Measurements from ENCODE around the gene CHRNB1.
"Not testable (repeated sequence)": the region's sequence is repeated elsewhere in the genome, so short reads cannot be mapped to it uniquely, and the experiment has no call there.

The CHRNB1 gene

DNA sequence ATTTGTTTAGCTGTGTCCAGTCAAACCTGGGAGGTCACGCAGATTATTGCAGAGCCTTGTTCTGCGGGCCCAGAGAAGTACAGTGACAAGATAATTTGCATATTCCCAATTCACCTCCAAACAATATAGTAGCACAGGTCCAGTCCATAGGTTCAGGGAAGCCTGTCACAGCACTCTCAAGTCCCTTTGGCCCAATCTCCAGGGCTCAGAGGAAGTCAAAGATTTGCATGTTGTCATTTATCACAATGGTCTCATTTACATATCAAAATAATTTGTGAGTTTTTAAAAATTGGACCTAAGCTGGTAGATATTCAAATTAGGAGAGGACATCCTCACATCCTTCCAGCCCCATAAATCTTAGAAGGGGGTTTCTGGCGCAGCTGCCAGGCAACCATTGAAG, 22.6 kb downstream of the CHRNB1 start:
- in situ Hi-C loops (cut with HindIII; ENCODE audit: low pct_unique_long_range_greater_than_20kb, low sequenced_read_pairs), result no loop called here
- TF ChIP-seq JUND (IDR thresholded peaks at IDR 0.05; ENCODE audit: low read depth), result no peak

DNA sequence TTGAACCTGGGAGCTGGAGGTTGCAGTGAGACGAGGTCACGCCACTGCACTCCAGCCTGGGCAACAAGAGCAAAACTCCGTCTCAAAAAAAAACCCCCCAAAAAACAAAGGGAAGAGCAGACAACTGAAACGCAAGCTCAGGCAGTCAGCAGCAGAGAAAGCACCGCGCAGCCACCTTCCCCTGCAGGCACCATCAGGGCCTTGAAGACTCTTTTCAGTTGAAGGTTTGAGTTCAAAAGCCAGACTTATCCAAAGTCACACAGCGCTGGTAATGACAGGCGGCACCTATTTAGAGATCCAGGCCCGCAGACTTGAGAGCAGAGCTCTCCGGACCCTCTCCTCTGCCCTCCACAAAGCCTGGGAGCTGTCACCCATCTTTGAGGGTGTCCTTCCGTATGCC, 23.4 kb downstream of the CHRNB1 start:
- in situ Hi-C loops (cut with HindIII; ENCODE audit: low pct_unique_long_range_greater_than_20kb, low sequenced_read_pairs), result no loop called here
- DNase-seq (ENCODE audit: low read depth in 1 of 2, low spot score in 1 of 2), result no peak
- TF ChIP-seq JUND (IDR thresholded peaks at IDR 0.05; ENCODE audit: low read depth), result no peak

More for the DNA sequence above, 22.6 kb downstream of the CHRNB1 start:
- no peak for DNase-seq (ENCODE audit: low read depth in 1 of 2, low spot score in 1 of 2)

DNA sequence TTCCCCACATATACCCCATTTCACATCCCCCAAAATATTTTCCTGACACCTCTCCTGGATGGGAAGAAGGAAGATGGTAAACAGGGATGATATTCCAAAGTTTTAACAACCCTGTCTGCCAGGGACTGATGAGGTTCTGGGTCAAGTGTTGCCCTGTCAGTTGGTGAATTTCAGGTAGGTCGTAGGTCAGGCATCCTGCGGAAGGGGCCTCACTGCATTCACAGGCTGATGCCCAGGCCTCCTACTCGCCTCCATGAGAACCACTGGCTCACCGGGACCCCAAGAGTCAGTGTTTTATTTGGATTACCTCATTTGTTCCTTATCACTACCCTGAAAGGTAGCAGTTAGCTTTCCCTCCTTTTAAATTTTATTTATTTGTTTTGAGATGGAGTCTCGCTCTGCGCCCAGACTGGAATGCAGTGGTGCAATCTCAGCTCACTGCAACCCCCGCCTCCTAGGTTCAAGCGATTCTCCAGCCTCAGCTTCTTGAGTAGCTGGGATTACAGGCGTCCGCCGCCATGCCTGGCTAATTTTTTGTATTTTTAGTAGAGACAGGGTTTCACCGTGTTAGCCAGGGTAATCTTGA, 24.0 kb downstream of the CHRNB1 start:
- no peak for TF ChIP-seq JUND (IDR thresholded peaks at IDR 0.05; ENCODE audit: low read depth)
- no peak for DNase-seq (ENCODE audit: low read depth in 1 of 2, low spot score in 1 of 2)
- in situ Hi-C loops (cut with HindIII; ENCODE audit: low pct_unique_long_range_greater_than_20kb, low sequenced_read_pairs), result no loop called here

DNA sequence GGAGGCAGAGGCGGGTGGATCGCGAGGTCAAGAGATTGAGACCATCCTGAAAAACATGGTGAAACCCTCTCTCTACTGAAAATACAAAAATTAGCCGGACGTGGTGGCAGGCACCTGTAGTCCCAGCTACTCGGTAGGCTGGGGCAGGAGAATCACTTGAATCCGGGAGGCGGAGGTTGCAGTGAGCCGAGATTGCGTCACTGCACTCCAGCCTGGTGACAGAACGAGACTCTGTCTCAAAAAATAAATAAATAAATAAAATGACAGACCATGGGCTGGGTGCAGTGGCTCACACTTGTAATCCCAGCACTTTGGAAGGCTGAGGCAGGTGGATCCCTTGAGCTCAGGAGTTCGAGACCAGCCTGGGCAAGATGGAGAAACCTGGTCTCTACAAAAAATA, 25.0 kb downstream of the CHRNB1 start:
- in situ Hi-C loops (cut with HindIII; ENCODE audit: low pct_unique_long_range_greater_than_20kb, low sequenced_read_pairs), result not testable (repeated sequence)

DNA sequence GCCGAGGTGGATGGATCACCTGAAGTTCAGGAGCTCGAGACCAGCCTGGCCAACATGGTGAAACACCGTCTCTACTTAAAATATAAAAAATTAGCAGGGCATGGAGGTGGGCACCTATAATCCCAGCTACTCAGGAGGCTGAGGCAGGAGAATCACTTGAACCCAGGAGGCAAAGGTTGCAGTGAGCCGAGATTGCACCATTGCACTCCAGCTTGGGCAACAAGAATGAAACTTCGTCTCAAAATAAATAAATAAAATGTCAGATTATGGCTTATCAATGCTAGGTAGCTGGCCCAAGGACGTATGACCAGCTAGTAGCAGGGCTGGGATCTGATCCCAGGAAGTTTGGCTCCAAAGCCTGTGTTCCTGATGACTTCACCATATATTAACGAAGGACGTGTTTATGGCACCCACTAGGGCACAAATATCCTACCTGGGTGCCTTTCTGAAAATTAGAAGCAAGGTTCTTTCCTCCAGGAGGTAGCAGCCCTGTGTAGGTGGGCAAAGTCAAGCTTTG, 25.7 kb downstream of the CHRNB1 start:
- in situ Hi-C loops (cut with HindIII; ENCODE audit: low pct_unique_long_range_greater_than_20kb, low sequenced_read_pairs); DNase-seq (ENCODE audit: low read depth in 1 of 2, low spot score in 1 of 2): not testable (repeated sequence)

More for the DNA sequence above, 25.0 kb downstream of the CHRNB1 start:
- not testable (repeated sequence) for DNase-seq (ENCODE audit: low read depth in 1 of 2, low spot score in 1 of 2)

DNA sequence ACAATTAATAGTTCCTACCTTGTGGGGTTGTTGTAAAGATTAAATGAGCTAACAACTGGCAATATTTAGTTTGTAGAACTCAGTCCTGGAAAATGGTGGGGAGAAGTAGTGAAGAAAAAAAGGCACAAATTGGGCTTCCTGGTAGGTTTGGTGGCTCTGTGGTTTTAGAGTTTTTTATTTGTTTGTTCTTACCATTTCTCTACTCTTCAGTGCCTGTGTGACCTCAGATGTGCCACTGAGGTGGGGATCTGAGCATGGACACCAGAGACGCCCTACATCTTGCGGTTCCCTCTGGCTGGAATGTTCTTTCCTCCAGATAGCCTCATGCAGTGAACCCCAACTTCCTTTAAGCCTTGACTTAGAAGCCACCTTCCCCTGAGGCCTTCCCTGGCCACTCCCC, 26.9 kb downstream of the CHRNB1 start:
- in situ Hi-C loops (cut with HindIII; ENCODE audit: low pct_unique_long_range_greater_than_20kb, low sequenced_read_pairs), result no loop called here
- DNase-seq (ENCODE audit: low read depth in 1 of 2, low spot score in 1 of 2), result no peak
- no peak for TF ChIP-seq JUND (IDR thresholded peaks at IDR 0.05; ENCODE audit: low read depth)

DNA sequence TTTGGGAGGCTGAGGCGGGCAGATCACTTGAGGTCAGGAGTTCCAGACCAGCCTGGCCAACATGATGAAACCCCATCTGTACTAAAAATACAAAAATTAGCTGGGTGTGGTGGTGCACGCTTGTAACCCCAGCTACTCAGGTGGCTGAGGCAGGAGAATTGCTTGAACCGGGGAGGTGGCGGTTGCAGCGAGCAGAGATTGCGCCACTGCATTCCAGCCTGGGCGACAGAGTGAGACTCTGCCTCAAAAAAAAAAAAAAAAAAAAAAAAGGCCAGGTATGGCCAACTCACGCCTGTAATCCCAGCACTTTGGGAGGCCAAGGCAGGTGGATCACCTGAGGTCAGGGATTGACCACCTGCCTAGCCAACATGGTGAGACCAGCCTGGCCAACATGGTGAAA, 29.9 kb downstream of the CHRNB1 start:
- DNase-seq (ENCODE audit: low read depth in 1 of 2, low spot score in 1 of 2); in situ Hi-C loops (cut with HindIII; ENCODE audit: low pct_unique_long_range_greater_than_20kb, low sequenced_read_pairs): not testable (repeated sequence)

DNA sequence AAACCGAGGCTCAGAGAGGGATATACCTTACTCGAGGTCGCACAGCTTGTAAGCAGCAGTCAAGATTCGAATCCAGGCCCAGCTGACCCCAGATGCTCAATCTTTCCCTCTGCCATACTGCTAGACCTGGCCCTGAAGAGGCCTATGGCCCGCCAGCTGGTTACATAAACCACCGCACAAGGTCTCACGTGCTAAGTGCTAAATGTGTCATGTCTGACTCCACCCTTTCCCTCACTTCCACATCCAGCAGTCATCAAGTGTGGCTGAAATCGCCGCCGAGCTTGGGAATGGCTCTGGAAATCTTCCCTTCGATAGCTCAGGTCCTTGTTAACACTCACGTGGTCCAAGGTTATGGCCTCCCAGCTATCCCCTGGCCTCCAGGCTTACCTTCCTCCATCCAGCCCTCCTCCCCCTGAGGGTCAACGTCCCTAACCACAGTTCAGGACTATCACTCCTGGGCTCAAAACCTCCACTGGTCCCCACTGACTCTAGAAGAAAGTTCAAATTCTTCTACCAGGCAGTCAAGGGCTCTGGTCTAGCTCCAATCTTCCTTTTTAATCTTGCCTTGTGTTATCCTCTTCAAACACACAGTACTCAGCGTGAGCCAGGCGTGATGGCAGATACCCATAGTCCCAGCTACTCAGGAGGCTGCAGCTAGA, 31.0 kb downstream of the CHRNB1 start:
- no peak for TF ChIP-seq JUND (IDR thresholded peaks at IDR 0.05; ENCODE audit: low read depth)
- no peak for DNase-seq (ENCODE audit: low read depth in 1 of 2, low spot score in 1 of 2)
- in situ Hi-C loops (cut with HindIII; ENCODE audit: low pct_unique_long_range_greater_than_20kb, low sequenced_read_pairs), result no loop called here

DNA sequence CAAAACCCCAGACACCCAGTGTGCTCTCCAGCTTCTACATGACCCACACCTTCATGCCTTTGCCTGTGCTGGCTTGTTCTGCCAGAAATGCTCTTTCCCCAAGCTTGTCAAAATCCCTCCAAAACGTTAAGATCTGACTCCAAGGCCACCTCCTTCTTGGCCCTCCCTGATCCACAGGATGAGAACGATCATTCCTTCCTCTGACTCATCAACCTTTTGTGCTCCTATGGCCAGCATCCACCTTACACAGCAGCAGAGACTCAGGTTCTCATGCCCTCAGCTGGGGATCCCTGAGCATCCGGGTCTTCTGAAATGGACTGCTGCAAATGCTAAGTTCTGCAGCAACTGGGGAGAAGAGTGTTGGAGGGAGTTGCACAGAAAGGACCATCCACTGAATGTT, 31.6 kb downstream of the CHRNB1 start:
- in situ Hi-C loops (cut with HindIII; ENCODE audit: low pct_unique_long_range_greater_than_20kb, low sequenced_read_pairs), result no loop called here
- TF ChIP-seq JUND (IDR thresholded peaks at IDR 0.05; ENCODE audit: low read depth), result no peak
- no peak for DNase-seq (ENCODE audit: low read depth in 1 of 2, low spot score in 1 of 2)

DNA sequence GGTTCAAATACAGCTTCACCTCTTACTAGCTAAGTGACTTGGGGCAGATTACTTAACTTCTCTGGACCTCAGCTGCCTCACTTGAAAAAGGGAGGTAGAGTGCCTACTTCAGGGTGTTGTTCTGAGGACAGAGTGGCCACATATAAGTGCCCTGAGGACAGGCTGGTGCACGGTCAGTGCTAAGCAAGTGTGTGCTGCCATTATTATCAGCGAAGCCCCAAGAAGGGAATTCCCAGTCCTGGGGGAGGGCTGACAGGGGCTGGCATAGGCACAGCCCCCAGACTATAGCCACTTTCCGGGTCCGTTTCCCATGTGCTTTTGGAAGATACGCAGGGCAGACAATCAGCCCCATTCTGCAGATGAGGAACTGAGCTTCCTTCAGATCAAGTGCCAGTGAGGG, 32.1 kb downstream of the CHRNB1 start:
- no peak for DNase-seq (ENCODE audit: low read depth in 1 of 2, low spot score in 1 of 2)
- in situ Hi-C loops (cut with HindIII; ENCODE audit: low pct_unique_long_range_greater_than_20kb, low sequenced_read_pairs), result no loop called here
- TF ChIP-seq JUND (IDR thresholded peaks at IDR 0.05; ENCODE audit: low read depth), result no peak

DNA sequence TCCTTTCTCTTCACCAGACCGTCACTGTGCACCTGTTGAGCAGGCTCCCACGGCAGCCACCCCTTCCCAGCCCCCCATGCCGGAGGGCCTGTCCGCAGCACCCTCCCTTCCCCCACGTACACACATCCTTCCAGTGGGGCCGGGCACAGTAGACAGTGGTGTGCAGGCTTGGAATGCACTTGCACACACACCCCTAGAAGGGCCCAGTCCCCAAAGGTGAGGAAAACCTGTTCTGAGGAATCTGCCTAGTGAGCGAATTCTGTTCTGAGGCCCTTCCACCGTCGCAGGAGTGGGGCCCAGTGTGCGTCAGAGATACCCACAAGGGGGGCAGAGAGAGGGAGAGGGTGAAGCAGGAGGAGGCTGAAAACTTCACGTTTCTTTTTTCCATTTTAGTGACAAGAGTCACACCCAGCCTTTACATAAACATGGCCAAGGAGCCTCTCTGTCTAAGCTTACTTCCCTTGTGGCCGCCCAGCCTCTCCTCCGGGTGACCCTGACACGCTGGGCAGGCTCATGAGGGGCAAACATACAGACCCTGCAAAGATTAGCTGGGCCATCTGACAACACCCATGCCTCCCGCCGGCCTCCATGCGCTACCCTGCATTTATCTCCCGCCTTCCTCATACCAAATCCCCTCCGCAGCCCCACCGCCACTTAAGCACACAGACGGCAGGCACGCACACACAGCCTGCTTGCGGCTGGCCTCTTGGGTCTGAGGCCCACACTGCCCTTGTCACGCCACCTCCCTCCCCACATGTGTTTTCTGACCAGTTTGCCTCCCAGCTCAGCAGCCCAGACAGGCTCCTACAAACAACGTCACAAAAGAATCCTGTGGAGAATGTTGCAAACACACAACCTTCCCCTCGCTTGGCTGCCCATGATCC, 32.8 kb downstream of the CHRNB1 start:
- no peak for TF ChIP-seq JUND (IDR thresholded peaks at IDR 0.05; ENCODE audit: low read depth)
- DNase-seq (ENCODE audit: low read depth in 1 of 2, low spot score in 1 of 2), result peak; percentile 55 to 77
- in situ Hi-C loops (cut with HindIII; ENCODE audit: low pct_unique_long_range_greater_than_20kb, low sequenced_read_pairs), result no loop called here

DNA sequence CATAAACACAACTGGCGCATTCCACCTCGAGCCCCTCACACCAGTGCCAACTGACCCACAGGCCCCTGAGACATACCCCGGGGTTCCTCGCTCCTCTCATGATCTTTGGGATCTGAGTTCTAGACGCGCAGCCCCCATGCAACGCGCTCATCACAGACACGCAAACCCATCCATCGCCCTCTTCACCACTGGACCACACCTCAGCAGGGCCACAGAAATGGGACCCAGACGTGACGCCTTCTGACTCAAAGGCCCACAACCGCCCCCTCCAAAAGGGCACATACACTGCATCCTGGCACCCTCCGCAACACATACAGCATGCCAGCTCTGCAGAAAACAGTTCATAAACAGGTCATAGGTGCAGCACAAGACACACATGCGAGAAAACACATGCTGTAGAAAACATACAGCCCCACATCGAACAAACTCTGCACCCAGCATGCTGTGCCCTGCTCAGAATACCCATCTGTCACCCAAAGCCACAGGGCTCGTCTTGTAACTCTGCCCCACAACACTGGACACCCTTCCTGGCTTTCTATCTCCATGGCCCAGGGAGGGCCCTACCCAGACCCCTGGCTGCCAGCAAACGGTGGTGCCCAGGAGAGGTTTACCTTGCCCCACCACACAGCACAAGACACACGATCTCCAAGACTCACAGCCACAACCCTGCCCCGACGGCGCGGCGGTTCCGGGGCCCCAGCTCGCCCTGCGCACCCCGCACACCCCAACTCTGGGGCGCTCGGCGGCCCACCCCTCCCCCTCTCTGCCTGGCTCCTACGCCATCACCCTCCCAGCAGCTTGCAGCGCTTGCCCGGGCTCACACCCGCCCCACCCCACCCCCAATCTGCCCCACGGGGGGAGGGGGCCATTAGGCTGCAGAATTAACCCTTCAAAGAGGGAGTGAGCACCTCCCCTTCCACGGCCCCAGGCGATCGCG, 33.7 kb downstream of the CHRNB1 start:
- in situ Hi-C loops (cut with HindIII; ENCODE audit: low pct_unique_long_range_greater_than_20kb, low sequenced_read_pairs), result no loop called here
- TF ChIP-seq JUND (IDR thresholded peaks at IDR 0.05; ENCODE audit: low read depth), result no peak
- DNase-seq (ENCODE audit: low read depth in 1 of 2, low spot score in 1 of 2), result peak; percentile 56

All from T47D (cell line).